ENCODE results near the gene POLR1A. TPM values are rescaled to one million over a fixed set of nuclear protein-coding genes. Genes with fewer than 3 reads are reported as not detected.

Gene POLR1A
- total RNA-seq, 1 experiment from 2014 or later = 62.7 TPM

GRCh38 chr2:86053166-86053565 lies 52.5 kb downstream of the POLR1A start:
- H3K27ac Mint-ChIP-seq = peak overlapping the region in 1 of 3 experiments; percentile 48; a peak in 1 of 7 replicates

More at GRCh38 chr2:86053166-86053565, 52.5 kb downstream of the POLR1A start:
- Mint-ChIP-seq H3K36me3 (ENCODE audit: insufficient read depth in 1 of 3, low read depth in 3 of 3) (peaks cover 30 to 88% (median 45%) of the 10 kb centered on the region in 3 experiments; a peak in 6 of 7 replicates), H3K4me1 (no peaks in the 10 kb centered on the region), H3K27me3 (ENCODE audit: low read depth) (no peaks in the 10 kb centered on the region), H3K4me3 (no peak overlapping the region), H3K9me3 (no peaks in the 10 kb centered on the region; a peak in 1 of 5 replicates)
- Histone ChIP-seq H3K18ac (ENCODE audit: insufficient read length, low read depth, low read length) (no peak overlapping the region), H4K8ac (replicated peaks; ENCODE audit: insufficient read length, low read depth, low read length) (no peak overlapping the region), H3K4me1 (ENCODE audit: insufficient read depth, low read length) (no peaks in the 10 kb centered on the region), H2AFZ (ENCODE audit: low read length) (no peak overlapping the region), H2BK120ac (ENCODE audit: low read depth, low read length, poor library complexity, severe bottlenecking) (no peak overlapping the region), H4K5ac (ENCODE audit: insufficient read length, low read depth, low read length) (no peak overlapping the region), H2BK15ac (ENCODE audit: low read depth, low read length) (no peak overlapping the region), H3T11ph (ENCODE audit: low read length) (no peak overlapping the region), H3K79me1 (ENCODE audit: insufficient read depth, low read depth, low read length, poor library complexity, severe bottlenecking) (no peaks in the 10 kb centered on the region), H3K9ac (ENCODE audit: extremely low read depth, insufficient read length, low read length) (no peak overlapping the region), H3K4me2 (ENCODE audit: insufficient read depth, insufficient read length, low read length) (no peak overlapping the region), H3K56ac (ENCODE audit: insufficient read length, low read depth, low read length) (no peak overlapping the region), H3K27me3 (ENCODE audit: insufficient read depth, low read length) (no peaks in the 10 kb centered on the region), H3K79me2 (ENCODE audit: insufficient read depth, low read length) (no peaks in the 10 kb centered on the region), H4K20me1 (ENCODE audit: control insufficient read depth, insufficient read depth, insufficient read length) (no peaks in the 10 kb centered on the region), H3K23ac (ENCODE audit: insufficient read length, low read depth, low read length) (no peak overlapping the region), H3K4ac (ENCODE audit: low read depth, low read length) (no peak overlapping the region), H2AK5ac (ENCODE audit: insufficient read length, low read length) (no peak overlapping the region), H2BK5ac (ENCODE audit: insufficient read length, low read length) (no peak overlapping the region), H2BK20ac (ENCODE audit: low read depth, low read length, poor library complexity, severe bottlenecking) (no peak overlapping the region), H3K23me2 (ENCODE audit: insufficient read length, low read depth, low read length, poor library complexity, severe bottlenecking) (no peaks in the 10 kb centered on the region), H3K14ac (ENCODE audit: insufficient read depth, low read length) (no peak overlapping the region), H3K9me3 (ENCODE audit: control insufficient read depth, low read depth, low read length) (no peaks in the 10 kb centered on the region), H2BK12ac (ENCODE audit: insufficient read length, low read depth, low read length) (no peak overlapping the region), H3K27ac (ENCODE audit: insufficient read length, low read depth, low read length) (no peak overlapping the region), H4K91ac (ENCODE audit: insufficient read length, low read depth, low read length) (no peak overlapping the region)
- WGBS (ENCODE audit: extremely low coverage, insufficient read length, low lambda C conversion rate) = no CpG with 5 or more reads among the region's 4 CpGs
- TF ChIP-seq, protein P1, sequence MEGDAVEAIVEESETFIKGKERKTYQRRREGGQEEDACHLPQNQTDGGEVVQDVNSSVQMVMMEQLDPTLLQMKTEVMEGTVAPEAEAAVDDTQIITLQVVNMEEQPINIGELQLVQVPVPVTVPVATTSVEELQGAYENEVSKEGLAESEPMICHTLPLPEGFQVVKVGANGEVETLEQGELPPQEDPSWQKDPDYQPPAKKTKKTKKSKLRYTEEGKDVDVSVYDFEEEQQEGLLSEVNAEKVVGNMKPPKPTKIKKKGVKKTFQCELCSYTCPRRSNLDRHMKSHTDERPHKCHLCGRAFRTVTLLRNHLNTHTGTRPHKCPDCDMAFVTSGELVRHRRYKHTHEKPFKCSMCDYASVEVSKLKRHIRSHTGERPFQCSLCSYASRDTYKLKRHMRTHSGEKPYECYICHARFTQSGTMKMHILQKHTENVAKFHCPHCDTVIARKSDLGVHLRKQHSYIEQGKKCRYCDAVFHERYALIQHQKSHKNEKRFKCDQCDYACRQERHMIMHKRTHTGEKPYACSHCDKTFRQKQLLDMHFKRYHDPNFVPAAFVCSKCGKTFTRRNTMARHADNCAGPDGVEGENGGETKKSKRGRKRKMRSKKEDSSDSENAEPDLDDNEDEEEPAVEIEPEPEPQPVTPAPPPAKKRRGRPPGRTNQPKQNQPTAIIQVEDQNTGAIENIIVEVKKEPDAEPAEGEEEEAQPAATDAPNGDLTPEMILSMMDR (conservative IDR thresholded peaks at IDR 0.05) = no peak
- peak; percentile 5 for DNase-seq
